GM18873 (cell line): ENCODE data around the gene ESR2.
"Not testable (repeated sequence)": the region's sequence is repeated elsewhere in the genome, so short reads cannot be mapped to it uniquely, and the experiment has no call there.

Experiments
- ATAC-seq: cut with Tn5 transposase; IDR thresholded peaks from one replicate; pipeline ENCODE4 v1.9.1; 2021; ENCODE audit warnings: mild to moderate bottlenecking, moderate library complexity, moderate number of reproducible peaks; ENCODE audit not compliant: unreplicated experiment, low FRiP score

The ESR2 gene

DNA sequence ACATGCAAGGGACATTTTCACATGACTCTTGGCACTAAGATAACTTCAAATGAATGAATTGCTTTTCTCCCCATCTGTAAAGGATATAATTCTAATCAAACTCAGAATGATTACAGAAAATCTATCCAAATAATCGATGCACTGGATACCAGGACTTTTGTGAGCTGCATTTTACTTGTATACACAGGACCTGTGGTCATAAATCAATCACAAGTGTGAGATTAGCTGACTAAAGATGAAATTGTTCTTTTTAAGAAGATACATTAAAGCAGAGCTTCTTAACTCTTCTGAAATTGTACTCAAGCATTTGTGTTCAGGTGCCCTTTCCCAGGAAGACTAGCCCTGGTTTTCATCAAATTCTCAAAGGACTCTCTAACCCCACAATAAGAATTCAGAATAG lies 66.3 kb downstream of the ESR2 start:
- ATAC-seq, result no peak

DNA sequence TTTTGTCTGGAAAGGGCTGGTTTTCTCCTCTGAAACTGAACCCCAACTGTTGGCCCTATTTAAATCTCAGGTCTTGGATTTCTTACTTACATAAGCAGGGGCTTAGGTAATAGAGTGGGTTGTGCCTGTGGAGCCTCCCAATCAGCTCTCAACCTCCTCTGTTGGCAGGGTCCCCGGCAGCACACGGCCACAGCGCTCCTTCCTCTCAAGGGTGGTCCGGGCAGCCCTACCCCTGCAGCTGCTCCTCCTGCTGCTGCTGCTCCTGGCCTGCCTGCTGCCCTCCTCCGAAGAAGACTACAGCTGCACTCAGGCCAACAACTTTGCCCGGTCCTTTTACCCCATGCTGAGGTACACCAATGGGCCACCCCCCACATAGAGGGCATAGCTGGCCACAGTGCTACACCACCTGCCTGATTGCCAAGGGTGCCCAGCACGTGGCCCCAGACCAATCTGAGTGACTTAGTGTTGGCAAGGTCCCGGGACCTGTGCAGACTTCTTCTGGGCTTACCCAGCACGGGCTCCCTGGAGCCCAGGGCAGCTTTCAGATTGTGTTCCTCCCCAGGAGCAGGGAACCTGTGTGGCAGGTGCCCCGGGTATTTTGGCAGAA lies 68.9 kb downstream of the ESR2 start:
- ATAC-seq, result no peak

DNA sequence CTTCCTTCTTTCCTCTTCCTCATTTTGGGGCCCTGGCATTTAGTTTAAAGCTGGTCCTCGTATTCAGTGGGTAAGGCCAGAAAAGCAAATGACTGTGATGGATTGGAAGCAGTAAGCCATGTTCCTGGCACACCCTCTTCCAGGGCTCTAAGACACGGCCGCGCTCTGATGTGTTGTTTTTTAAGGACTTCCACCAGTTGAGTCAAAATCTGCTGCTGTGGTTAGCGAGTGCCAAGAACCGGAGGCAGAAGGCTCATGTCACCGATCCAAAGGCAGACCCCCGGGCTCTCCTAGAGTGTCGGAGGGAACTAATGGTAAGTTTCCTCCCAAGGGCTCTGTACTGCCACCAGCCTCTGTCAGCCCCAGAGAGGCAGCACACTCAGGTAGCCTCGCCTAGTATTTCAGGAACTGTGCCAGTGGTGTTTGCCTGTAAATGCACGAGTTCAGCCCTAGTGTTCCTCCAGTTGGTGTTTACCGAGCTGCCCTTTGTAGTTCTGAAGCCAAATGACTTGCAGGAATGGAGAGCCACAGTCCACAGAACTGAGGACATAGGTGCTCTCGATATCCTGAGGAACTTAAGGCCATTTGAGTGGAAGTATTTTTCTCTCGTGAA lies 72.7 kb downstream of the ESR2 start:
- no peak for ATAC-seq

DNA sequence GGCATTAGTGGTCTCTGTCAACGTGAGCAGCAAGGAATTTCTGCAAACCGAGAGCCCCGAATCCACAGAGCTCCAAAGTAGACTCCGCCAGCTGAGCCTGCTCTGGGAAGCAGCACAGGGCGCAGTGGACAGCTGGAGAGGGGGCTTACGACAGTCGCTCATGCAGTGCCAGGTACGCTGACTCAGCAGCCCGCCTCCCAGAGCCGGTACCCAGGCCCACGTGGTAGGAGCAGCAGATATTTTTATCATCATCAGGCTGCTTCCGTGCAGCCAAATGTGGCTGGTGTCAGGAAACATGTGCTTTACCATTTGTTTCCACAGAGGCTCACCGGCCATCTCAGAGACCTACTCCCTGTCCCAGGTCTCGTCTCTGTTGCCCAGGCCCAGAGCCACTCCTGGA lies 73.7 kb downstream of the ESR2 start:
- no peak for ATAC-seq

DNA sequence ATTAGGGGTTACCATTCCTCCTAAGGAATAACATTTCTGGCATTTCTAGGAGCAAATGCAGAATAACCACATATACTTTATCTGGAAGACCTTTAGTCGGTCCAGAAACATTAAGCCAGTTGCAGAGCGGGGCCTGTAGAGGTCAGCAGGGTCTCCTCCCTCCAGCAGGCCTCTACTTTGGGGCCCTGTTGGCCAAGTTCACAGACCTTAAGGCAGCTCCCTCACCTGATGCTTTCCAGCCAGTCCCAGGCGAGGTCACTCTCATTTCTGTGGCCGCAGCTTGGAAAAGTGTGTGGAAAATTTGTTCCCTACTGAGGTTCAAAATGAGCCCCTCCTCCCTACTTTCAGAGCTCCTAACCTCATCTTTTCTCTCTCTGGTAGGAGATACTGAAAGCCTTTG lies 74.1 kb downstream of the ESR2 start:
- ATAC-seq, result no peak

DNA sequence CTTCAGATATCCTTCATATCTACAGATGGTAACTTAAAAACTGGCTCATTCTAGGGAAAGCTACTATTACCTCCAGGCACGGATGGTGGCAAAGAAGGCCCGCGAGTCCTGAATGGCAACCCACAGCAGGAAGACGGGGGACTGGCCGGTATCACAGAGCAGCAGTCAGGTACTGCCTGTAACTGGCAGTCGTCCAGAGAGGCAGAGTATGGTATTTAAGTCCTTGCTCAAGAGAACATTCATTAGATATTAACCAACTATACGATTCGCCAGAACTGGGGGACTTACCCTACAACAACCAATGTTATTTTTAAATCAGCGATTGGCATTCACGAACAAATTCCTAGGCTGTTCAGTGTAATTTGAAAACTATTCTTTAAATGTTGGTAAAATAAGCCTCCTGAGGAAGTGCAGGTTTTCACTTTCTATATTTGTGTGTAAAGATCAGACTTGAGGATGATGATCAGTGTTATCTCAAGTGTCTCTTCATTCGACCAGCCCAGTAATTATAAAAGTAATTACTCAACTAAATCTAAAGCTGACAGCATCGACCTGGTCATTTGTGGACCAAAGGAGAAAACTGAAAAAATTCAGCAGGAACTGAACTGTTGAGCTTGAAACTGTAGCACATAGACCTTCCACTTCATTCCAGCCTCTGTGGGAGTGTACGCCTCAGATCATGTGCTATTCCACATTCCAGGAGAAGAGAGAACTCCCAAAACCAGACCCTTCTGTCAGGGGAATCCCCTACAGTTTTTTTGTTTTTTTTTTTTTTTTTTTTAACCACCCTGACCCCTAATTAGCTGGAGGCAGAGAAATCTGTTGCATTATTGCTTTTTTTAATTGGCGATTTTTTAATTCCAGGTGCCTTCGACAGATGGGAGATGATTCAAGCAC lies 75.6 kb downstream of the ESR2 start:
- ATAC-seq, result no peak

DNA sequence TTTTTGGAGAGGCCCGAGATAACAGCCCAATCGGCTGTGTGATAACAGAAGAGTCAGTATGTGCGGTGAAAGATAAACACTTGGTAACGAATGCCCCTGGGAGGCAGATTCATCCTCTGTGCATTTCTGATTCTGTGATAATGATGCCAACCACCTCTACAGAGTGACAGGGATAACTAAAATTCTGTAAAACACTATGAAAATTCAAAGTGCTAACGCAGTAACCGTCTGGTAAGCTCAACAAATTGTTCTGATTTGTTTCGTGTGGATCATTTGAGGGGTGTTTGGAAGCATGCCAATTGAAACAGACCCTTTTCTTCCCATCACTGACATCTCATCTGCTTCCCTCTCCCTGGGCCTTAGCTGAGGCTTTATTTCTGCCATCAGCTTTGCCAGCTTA lies 76.3 kb downstream of the ESR2 start:
- ATAC-seq, result no peak

DNA sequence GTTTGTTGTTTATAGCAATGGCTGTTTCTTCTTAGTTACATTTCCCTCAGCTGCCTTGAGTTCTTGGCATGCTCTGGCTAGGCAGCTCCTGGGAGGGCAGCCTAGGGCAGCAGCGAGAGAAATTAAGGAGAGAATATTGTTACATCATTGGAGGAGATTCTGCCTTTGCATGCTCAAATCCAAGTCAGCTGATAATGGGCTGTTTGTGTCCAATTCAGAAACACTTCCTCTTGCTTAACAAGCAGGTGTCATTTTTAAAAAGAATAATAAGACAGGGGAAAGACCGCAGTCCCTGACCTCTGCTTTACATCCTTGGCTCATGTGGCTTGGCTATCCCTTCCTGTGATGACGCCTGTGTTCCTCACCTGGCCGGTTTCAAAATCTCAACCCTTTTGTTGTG lies 76.9 kb downstream of the ESR2 start:
- no peak for ATAC-seq

DNA sequence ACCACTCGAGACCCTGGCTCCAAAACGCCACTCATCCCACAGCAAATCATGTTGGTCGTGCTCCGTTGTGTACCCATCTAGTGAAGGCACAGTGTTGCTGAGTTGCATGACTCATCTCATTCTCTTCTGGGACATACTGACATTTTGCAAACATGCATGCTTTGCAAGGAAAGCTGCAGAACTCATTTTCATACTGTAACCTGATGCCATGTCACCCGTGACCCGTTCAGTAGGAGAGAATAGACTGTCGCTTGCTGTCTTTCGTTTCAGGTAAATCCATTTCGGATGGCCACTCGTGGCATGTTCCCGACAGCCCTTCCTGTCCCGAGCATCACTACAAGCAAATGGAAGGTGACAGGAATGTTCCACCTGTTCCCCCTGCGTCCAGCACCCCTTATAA lies 78.2 kb downstream of the ESR2 start:
- no peak for ATAC-seq

DNA sequence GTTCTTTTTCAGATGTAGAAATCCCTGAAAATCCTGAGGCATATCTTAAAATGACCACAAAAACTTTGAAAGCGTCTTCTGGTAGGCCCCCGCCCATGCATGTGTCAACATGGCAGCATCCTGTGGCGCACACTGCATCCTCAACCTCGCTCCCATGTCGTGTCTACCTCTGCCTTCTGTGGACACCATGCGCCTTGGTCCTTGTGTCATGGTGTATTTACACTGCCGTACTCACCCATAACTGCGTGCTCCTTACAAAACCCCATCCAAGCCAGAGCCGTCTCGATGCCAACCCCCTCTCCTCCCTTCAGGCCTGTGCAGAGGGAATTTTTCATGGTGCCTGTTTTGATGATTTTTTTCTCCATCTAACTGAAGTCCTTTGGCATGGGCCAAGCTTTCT lies 78.9 kb downstream of the ESR2 start:
- ATAC-seq, result no peak

DNA sequence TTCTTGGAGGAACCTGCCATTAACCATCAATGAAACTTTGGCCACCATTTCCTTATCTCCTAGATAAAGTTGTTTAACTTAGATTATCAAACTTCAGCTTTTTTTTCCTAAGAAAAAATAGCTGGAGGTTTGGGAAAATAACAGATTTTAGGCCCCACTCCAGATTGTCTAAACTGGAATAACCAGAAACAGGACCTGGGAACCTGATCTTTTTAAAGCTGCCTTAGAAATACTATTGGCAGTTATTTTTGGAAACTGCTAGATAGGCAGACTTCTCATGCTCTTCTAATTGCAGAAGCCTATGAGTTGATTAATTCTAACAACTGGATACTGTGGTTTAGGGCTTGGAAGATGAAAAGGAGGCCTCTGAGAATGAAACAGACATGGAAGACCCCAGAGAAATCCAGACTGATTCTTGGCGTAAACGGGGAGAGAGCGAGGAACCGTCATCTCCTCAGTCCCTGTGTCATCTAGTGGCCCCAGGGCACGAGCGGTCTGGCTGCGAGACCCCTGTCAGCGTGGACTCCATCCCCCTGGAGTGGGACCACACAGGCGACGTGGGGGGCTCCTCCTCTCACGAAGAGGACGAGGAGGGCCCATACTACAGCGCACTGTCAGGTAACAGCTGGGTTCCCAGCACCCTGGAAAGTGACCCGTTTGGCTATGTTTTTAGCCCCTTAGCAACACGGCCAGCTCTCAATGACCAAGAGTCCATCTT lies 80.2 kb downstream of the ESR2 start:
- ATAC-seq, result no peak

DNA sequence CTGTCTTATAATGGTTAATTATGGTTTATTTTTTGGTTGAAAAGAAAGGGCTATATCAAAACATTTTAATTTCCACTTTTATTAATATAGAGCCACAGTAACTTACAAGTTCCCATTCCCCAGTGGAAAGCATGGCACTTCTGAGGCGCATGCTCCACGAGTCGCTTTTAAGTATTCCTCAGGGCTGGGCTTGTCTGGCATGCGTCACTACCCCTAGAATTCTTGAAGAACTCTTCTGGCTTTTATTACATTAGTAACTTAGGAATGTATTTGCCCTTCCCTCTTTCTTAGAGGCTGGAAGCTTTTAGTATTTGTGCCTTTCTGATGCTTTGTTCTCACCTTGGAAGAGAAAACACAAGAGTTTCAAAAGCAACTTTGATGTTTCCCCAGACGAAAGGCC lies 81.1 kb downstream of the ESR2 start:
- ATAC-seq, result no peak

DNA sequence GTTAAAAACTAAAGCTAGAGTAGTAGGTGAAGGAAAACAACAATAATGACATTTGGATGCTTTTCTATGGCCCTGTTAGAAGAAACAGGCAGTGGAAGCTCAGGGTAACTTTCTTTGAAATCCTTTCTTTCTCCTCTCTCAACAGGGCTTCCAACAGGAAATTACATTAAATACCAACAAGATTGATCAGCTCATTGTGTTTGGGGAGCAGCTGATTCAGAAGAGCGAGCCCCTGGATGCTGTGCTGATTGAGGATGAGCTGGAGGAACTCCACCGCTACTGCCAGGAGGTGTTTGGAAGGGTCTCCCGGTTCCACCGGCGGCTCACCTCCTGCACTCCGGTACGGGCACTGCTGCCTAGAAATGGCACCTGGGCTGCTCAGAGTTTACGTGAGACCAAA lies 81.5 kb downstream of the ESR2 start:
- no peak for ATAC-seq

DNA sequence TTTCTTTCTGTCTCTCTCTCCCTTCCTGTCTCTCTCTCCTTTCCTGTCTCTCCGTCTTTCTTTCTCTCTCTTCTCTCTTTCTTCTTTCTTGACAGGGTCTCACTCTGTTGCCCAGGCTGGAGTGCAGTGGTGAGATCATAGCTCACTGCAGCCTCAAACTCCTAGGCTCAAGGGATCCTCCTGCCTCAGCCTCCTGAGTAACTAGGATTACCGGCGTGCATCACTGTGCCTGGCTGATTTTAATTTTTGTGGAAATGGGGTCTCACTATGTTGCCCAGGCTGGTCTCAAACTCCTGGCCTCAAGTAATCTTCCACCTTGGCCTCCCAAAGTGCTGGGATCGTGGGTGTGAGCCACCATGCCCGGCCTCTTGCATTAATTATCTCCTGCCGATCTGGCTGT lies 83.3 kb downstream of the ESR2 start:
- ATAC-seq, result not testable (repeated sequence)

DNA sequence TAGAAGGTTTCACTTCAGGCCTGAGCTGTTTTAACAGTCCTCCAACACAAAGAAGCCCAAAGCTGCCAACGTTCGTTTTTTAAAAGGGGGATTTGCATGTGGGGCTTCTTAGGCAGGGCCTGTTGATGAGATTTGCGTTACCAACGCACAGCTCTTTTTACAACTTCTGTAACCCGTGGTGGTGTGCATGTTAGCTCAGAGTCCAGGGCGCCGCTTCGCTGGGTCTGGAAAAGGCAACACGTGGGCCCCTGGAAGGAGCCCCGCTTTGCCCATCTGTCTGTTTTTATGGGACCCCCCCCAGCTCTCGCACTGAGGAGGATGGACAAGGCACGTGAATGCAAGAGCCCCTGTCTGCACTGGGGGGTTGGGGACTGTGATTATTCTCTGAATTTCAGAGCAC lies 84.0 kb downstream of the ESR2 start:
- ATAC-seq, result no peak

DNA sequence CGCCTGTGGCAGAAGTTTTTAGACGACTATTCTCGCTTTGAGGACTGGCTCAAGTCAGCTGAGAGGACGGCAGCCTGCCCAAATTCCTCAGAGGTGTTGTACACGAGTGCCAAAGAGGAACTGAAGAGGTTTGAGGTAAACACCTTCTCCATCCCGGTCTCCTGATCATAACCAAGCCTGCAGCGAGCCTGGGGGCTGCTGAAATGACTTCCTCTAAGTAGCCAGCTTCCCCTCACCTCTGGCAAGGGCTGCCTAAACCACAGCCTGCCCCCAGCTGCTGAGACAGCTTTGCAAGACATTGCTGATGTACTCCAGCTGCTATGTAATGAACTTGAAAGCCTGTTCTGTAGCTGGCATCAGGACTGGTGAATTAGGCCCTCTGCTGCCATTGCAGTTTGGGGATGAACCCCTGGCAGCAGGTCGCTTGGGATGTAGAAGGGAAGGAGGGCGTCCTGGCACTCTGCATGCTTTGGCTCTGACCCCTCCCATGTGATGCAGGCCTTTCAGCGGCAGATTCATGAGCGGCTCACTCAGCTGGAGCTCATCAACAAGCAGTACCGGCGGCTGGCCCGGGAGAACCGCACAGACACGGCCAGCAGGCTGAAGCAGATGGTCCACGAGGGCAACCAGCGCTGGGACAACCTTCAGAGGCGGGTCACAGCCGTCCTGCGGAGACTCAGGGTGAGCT lies 84.6 kb downstream of the ESR2 start:
- ATAC-seq, result no peak

DNA sequence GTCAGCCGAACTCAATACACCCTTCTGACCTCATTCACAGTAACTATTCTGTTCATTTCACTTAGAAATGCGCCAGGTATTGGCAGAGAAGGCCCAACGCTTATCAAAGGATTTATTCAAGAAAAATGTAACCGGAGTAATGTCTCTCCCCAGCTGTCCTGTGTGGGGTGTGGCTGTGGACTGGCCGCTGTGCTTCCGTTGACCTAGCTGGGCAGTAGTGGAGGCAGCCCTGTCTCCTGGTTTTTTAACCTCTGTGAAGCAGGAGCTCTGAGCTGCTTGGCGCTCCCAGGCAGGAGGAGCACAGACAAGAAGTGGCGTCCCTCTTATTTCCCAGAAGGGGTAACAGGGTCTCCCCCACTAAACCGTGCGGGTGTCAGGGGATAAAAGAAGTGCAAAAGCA lies 85.2 kb downstream of the ESR2 start:
- no peak for ATAC-seq

DNA sequence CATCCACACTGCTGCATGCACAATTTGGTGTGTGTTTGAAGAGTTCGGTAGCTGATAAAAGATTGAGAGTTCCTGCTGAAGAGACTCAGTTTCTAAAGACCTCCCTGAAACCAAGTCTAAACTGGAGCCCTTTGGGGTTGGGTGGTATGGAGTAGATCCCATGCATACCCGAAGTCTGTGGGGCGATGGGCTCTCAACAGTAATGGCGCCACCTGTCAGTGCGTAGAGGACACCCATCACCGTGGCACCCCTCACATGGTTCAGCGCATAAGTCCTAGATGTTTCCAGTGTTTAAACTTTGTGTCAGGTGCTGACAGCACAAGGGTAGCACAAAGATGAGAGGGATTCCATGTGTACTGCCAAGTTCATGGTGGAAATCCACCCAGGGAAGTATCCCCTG lies 85.9 kb downstream of the ESR2 start:
- no peak for ATAC-seq

DNA sequence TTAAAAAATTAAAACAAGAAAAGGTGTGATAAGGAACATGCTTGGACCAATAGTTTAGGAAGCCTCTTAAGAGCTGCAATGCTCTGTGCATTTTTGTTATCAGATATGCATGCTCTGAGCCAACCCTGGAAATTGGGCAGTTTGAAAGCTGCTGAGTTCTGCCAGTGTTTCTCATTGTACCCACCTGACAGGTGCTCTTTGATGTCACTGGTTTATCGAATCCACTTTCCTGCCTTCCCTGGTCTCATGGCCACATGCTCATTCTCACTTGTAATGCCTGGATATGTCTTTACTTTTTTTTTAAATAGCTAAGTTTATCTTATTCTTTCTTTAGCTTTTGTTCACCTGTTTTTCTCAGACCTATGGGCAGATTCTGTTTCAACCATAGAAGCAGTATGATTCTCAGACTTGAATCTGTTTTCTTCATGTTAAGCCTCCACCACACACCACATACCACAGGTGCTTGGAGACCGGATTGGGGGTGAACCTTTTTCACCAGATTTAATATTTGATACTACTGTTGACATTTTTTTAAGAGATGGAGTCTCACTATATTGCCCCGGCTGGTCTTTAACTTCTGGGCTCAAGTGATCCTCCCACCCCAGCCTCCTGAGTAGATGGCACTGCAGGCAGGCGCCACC lies 90.7 kb downstream of the ESR2 start:
- no peak for ATAC-seq

DNA sequence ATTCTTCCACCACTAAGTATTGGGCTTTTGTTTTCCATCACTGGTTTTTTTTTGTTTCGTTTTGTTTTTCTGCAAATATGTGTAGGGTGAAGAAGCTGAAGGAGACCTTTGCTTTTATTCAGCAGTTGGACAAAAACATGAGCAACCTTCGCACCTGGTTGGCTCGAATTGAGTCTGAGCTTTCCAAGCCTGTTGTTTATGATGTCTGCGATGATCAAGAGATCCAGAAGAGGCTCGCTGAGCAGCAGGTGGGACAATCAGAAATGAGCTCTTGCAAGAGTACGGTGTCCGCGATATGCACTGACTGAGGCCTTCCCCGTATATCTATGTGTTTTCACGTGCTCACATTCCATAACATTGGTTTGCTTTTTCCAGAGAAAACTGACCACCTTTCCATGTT lies 91.5 kb downstream of the ESR2 start:
- ATAC-seq, result no peak
